A549 (cell line): ENCODE data around the gene KEL. TPM values are rescaled to one million over a fixed set of nuclear protein-coding genes. Genes with fewer than 3 reads are reported as not detected.

Experiments used
- ATAC-seq, 2 experiments: fragments of 200-7000 bp in 1 of 2; fragments of >200 bp in 1 of 2; cut with Nextera tagmentation in 1 of 2; cut with Tn5 transposase in 1 of 2; 3 replicates each; pipeline versions ENCODE4 v1.8.0 to v1.9.1; 2018 to 2020; ENCODE audit warnings: mild to moderate bottlenecking in 1 of 2, moderate library complexity in 1 of 2
- CTCF ChIA-PET: fragments of 300-600 bp; sonication (Branson Sonifier 250); formaldehyde crosslinking; extraction: SDS; loops from one replicate; lab custom pipeline; 2021; ENCODE audit warnings: antibody characterized with exemption, inconsistent platforms; lab: Yijun Ruan, JAX
- POLR2A ChIA-PET: fragments of 350-600 bp; formaldehyde crosslinking; extraction: SDS; loops from one replicate; lab custom pipeline; 2021; ENCODE audit warnings: antibody characterized with exemption, inconsistent platforms; lab: Yijun Ruan, JAX
- DNase-seq, 2 experiments: peaks; one replicate each; pipeline versions ENCODE4 v3.0.0 to v3.0.0-alpha.2; 2011 to 2016; ENCODE audit warnings: low read depth in 1 of 2, low spot score in 1 of 2
- FAIRE-seq: peaks from 2 replicates; lab custom pipeline; 2011; peaks lifted over from hg19 to GRCh38; lab: Jason Lieb, UNC
- H3K27ac ChIP-seq, 2 experiments: fragments of >200 bp; sonication (Bioruptor Twin); formaldehyde crosslinking; 3 replicates each; pipeline ENCODE4 v1.5.1; 2016 to 2017
- H3K4me1 ChIP-seq: fragments of >200 bp; sonication (Bioruptor Twin); formaldehyde crosslinking; 3 replicates; pipeline ENCODE4 v1.6.1; 2016
- H3K4me2 ChIP-seq: fragments of >200 bp; sonication (Bioruptor Twin); formaldehyde crosslinking; 3 replicates; pipeline ENCODE4 v1.6.1; 2016
- H3K4me3 ChIP-seq: fragments of >200 bp; sonication (Bioruptor Twin); formaldehyde crosslinking; 3 replicates; pipeline ENCODE4 v1.5.1; 2016
- H3K9me3 ChIP-seq: fragments of >200 bp; sonication (Bioruptor Twin); formaldehyde crosslinking; 3 replicates; pipeline ENCODE4 v1.6.1; 2016
- CBX8 ChIP-seq: fragments of 200-600 bp; sonication (generic); IDR thresholded peaks from 2 replicates; pipeline ENCODE4 v1.6.1; 2016
- EHMT2 ChIP-seq: fragments of 200-600 bp; sonication (generic); IDR thresholded peaks from 2 replicates; pipeline ENCODE4 v1.6.1; 2016; ENCODE audit warnings: antibody characterized with exemption, low read depth, mild to moderate bottlenecking, moderate library complexity
- EP300 ChIP-seq, 2 experiments: fragments of >200 bp; sonication (Bioruptor Twin); formaldehyde crosslinking; IDR thresholded peaks; 2 replicates in 1 of 2; 3 replicates in 1 of 2; pipeline ENCODE4 v1.6.1; 2016 to 2017
- ESRRA ChIP-seq: fragments of 150-350 bp; IDR thresholded peaks from 2 replicates; pipeline ENCODE4 v1.6.1; 2014; ENCODE audit warnings: mild to moderate bottlenecking, low read length, borderline replicate concordance
- HDAC2 ChIP-seq: fragments of 200-600 bp; sonication (generic); IDR thresholded peaks from 2 replicates; pipeline ENCODE4 v1.6.1; 2016
- HEYL ChIP-seq: fragments of 250-450 bp; sonication (Bioruptor Pico); IDR thresholded peaks from 2 replicates; pipeline ENCODE4 v1.8.0; 2021; ENCODE audit warnings: mild to moderate bottlenecking, moderate library complexity
- HOXB13 ChIP-seq: fragments of 250-450 bp; sonication (Bioruptor Pico); IDR thresholded peaks from 2 replicates; pipeline ENCODE4 v1.5.0; 2020; ENCODE audit warnings: low read depth, mild to moderate bottlenecking, moderate library complexity
- HOXB5 ChIP-seq: fragments of 250-450 bp; sonication (Bioruptor Pico); IDR thresholded peaks from 2 replicates; pipeline ENCODE4 v1.5.0; 2020; ENCODE audit warnings: mild to moderate bottlenecking, moderate library complexity
- JUNB ChIP-seq: fragments of >200 bp; sonication (Bioruptor Twin); formaldehyde crosslinking; IDR thresholded peaks from 2 replicates; pipeline ENCODE4 v1.6.1; 2016
- KDM5A ChIP-seq: fragments of 200-600 bp; sonication (generic); IDR thresholded peaks from 2 replicates; pipeline ENCODE4 v1.6.1; 2016; ENCODE audit warnings: antibody characterized with exemption, mild to moderate bottlenecking
- MAFK ChIP-seq: fragments of 450-650 bp; IDR thresholded peaks from 2 replicates; pipeline ENCODE4 v1.6.1; 2014; ENCODE audit not compliant: partially characterized antibody
- MAX ChIP-seq: IDR thresholded peaks from 2 replicates; pipeline ENCODE4 v1.6.1; 2012
- MAZ ChIP-seq: fragments of 150-350 bp; IDR thresholded peaks from 2 replicates; pipeline ENCODE4 v1.6.1; 2014; ENCODE audit warnings: antibody characterized with exemption, low read depth, low read length, borderline replicate concordance
- MYC ChIP-seq: IDR thresholded peaks from 2 replicates; pipeline ENCODE4 v1.6.1; 2012; ENCODE audit warnings: mild to moderate bottlenecking, inconsistent platforms, low read length, improper control_type of control experiment, borderline replicate concordance
- NFE2L2 ChIP-seq: fragments of 150-350 bp; conservative IDR thresholded peaks from 2 replicates; pipeline ENCODE4 v1.6.1; 2014; ENCODE audit warnings: low read length
- NR3C1 ChIP-seq: fragments of >200 bp; sonication (Bioruptor Twin); formaldehyde crosslinking; IDR thresholded peaks from 3 replicates; pipeline ENCODE4 v1.6.1; 2017
- PHF8 ChIP-seq: fragments of 200-600 bp; sonication (generic); IDR thresholded peaks from 2 replicates; pipeline ENCODE4 v1.6.1; 2016; ENCODE audit warnings: low read depth, mild to moderate bottlenecking, antibody characterized with exemption, moderate library complexity, borderline replicate concordance
- POLR2A ChIP-seq: IDR thresholded peaks from 2 replicates; pipeline ENCODE4 v1.6.1; 2012; ENCODE audit warnings: mild to moderate bottlenecking, low read length
- RAD21 ChIP-seq, 2 experiments: fragments of >200 bp in 1 of 2; sonication (Bioruptor Twin) in 1 of 2; formaldehyde crosslinking in 1 of 2; IDR thresholded peaks in 1 of 2; conservative IDR thresholded peaks in 1 of 2; 2 replicates in 1 of 2; 3 replicates in 1 of 2; pipeline ENCODE4 v1.6.1; 2012 to 2018; ENCODE audit warnings: inconsistent platforms in 1 of 2
- RARB ChIP-seq: fragments of 250-450 bp; sonication (Bioruptor Pico); IDR thresholded peaks from 2 replicates; pipeline ENCODE4 v1.8.0; 2021; ENCODE audit warnings: mild to moderate bottlenecking, moderate library complexity
- RCOR1 ChIP-seq: fragments of 150-350 bp; IDR thresholded peaks from 2 replicates; pipeline ENCODE4 v1.6.1; 2014; ENCODE audit warnings: antibody characterized with exemption, low read length, low read depth
- RNF2 ChIP-seq: fragments of 200-600 bp; sonication (generic); IDR thresholded peaks from 2 replicates; pipeline ENCODE4 v1.6.1; 2016; ENCODE audit warnings: low read depth, mild to moderate bottlenecking, antibody characterized with exemption, moderate library complexity, borderline replicate concordance
- SMC3 ChIP-seq: fragments of >200 bp; sonication (Bioruptor Twin); formaldehyde crosslinking; IDR thresholded peaks from 3 replicates; pipeline ENCODE4 v1.6.1; 2018; ENCODE audit warnings: inconsistent platforms
- SREBF2 ChIP-seq: fragments of 450-650 bp; IDR thresholded peaks from 2 replicates; pipeline ENCODE4 v1.6.1; 2014; ENCODE audit warnings: mild to moderate bottlenecking, moderate library complexity
- ZC3H11A ChIP-seq: fragments of 450-650 bp; IDR thresholded peaks from 2 replicates; pipeline ENCODE4 v1.6.1; 2014; ENCODE audit warnings: antibody characterized with exemption, mild to moderate bottlenecking
- ZFP36 ChIP-seq: fragments of 450-650 bp; IDR thresholded peaks from 2 replicates; pipeline ENCODE4 v1.6.1; 2014; ENCODE audit warnings: borderline replicate concordance; ENCODE audit not compliant: partially characterized antibody
- WGBS: methylation state at CpG from one replicate; pipeline ENCODE4 v1.1.6; 2017; ENCODE audit errors: missing lambda C conversion rate; 5-methylcytosine and 5-hydroxymethylcytosine counted together
- polyA plus RNA-seq, 4 experiments: library from polyadenylated mRNA; depleted of rRNA in 3 of 4; stranded (reverse); fragments of >200 nt; fragmentation: RNase III in 1 of 4; extraction: RNeasy Plus Mini Kit Qiagen cat#74134 plus additional on column Dnase treatment in 1 of 4; gene quantifications; 2 replicates in 3 of 4; 3 replicates in 1 of 4; pipeline ENCODE4 v1.2.3, GENCODE V29; 2011 to 2017
- TF ChIP-seq, protein P1 (sequence below): IDR thresholded peaks from 2 replicates; pipeline ENCODE4 v1.6.1; 2012; ENCODE audit warnings: low read depth, borderline replicate concordance
- TF ChIP-seq, protein P2 (sequence below): fragments of >200 bp; sonication (Bioruptor Twin); formaldehyde crosslinking; IDR thresholded peaks from 2 replicates; pipeline ENCODE4 v1.6.1; 2016
- TF ChIP-seq, protein P3 (sequence below): fragments of 450-650 bp; IDR thresholded peaks from 2 replicates; pipeline ENCODE4 v1.6.1; 2014; ENCODE audit warnings: antibody characterized with exemption
- TF ChIP-seq, protein P4 (sequence below): fragments of 150-350 bp; IDR thresholded peaks from 2 replicates; pipeline ENCODE4 v1.6.1; 2014; ENCODE audit warnings: low read depth, mild to moderate bottlenecking, low read length

The KEL gene
- polyA plus RNA-seq, 2 of the 4 experiments (the other 2 are of a cell fraction): 0.14 TPM; not detected in 1

DNA sequence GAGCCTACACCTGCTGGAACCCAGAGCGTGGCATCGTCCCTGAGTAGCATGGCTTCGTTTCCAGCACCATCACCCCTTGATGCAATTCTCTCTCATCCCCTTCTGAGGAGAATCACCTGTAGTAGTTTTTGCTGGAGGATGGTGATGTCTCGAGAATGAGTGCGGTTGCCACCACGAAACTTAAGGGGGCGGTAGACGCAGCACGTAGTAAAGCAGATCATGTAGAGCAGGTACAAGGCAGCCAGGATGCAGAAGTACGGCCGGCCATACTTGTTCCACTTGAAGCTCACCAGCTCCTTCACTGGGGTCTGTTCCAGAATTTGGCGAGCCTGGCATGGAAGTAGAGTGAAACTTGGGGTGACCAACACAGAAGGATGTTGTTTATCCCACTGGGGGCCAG lies 36.8 kb downstream of the KEL start:
- DNase-seq (no peak), FAIRE-seq (no peak), ATAC-seq (0 out of 6 replicates have a peak, but pooled peaks of 1 of the 2 experiments have one; percentile 32)
- Histone ChIP-seq H3K4me2 (no peak overlapping the region), H3K4me1 (no peaks in the 10 kb centered on the region), H3K27ac (no peak overlapping the region), H3K9me3 (no peaks in the 10 kb centered on the region), H3K4me3 (no peak overlapping the region)
- ChIA-PET POLR2A (no interaction called here), CTCF (interaction anchor here (1.2 kb wide), 1 partner anchor 290 kb away, joined by 3 read pairs; no protein-coding TSS in a partner anchor)
- TF ChIP-seq ZFP36 (no peak), KDM5A (no peak), PHF8 (no peak), HEYL (no peak), RNF2 (no peak), RARB (CRISPR knock-in tag) (no peak), RAD21 (conservative IDR thresholded peaks at IDR 0.05 in 1 of 2, IDR thresholded peaks at IDR 0.05 in 1 of 2) (no peak), POLR2A (no peak), MAFK (no peak), NR3C1 (no peak), NFE2L2 (no peak), ZC3H11A (no peak), SMC3 (no peak)
- TF ChIP-seq, protein P1, sequence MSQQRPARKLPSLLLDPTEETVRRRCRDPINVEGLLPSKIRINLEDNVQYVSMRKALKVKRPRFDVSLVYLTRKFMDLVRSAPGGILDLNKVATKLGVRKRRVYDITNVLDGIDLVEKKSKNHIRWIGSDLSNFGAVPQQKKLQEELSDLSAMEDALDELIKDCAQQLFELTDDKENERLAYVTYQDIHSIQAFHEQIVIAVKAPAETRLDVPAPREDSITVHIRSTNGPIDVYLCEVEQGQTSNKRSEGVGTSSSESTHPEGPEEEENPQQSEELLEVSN: no peak
- TF ChIP-seq, protein P2, sequence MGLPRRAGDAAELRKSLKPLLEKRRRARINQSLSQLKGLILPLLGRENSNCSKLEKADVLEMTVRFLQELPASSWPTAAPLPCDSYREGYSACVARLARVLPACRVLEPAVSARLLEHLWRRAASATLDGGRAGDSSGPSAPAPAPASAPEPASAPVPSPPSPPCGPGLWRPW: no peak
- WGBS: 23% methylated on average over 12 of the region's 12 CpGs

DNA sequence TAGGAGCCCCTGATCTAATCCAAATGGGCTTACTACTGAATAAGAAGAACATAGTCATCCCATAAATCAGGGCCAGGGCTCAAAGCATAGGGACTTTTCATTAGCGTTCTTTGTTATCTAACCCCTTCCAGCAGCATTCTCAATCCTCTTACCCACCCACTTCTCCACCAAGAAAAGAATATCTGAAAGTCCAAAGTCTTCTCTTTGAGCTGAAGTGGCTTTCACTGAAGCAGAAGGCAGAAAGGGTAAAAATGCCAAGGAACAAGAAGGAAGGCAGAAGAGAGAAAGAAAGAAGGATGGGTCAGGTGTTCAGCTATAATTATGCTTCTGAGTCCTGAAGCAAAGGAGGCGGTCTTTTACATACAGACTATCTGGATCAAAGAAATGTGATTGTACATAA lies 38.8 kb downstream of the KEL start:
- Histone ChIP-seq H3K4me1 (no peaks in the 10 kb centered on the region), H3K9me3 (no peaks in the 10 kb centered on the region), H3K4me3 (no peak overlapping the region), H3K4me2 (no peak overlapping the region), H3K27ac (no peak overlapping the region)
- FAIRE-seq (no peak), DNase-seq (no peak), ATAC-seq (no peak)
- POLR2A ChIA-PET: no interaction called here
- TF ChIP-seq MAX (no peak), ZFP36 (no peak), EP300 (IDR thresholded peaks at IDR 0.05) (no peak), ESRRA (no peak), EHMT2 (no peak), NR3C1 (no peak), MYC (no peak)
- TF ChIP-seq, protein P3, sequence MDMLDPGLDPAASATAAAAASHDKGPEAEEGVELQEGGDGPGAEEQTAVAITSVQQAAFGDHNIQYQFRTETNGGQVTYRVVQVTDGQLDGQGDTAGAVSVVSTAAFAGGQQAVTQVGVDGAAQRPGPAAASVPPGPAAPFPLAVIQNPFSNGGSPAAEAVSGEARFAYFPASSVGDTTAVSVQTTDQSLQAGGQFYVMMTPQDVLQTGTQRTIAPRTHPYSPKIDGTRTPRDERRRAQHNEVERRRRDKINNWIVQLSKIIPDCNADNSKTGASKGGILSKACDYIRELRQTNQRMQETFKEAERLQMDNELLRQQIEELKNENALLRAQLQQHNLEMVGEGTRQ: no peak
- CTCF ChIA-PET: interaction anchor here (0.6 to 0.7 kb wide), 2 partner anchors 14 to 70 kb away, joined by 3 read pairs; no protein-coding TSS in a partner anchor
- WGBS: 48% methylated on average over 2 of the region's 2 CpGs

DNA sequence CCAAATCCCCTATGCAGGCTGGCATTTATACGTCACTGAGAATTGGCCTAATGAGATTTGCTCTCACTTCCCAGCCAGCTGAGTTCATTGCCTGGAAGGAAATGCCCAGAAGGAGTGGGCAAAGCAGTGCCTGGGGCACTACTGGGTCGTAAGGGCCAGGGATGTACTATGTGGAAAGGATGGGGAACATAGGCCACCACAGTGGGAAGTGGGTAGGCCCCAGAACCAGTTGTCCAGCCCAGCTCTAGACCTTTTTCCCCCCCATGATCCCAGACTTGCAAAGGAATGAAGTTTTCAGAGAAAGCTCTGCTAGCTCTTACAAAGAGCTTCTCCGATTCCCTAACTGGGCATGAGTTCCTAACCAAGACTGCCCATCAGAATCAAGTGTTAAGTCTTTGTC lies 42.5 kb downstream of the KEL start:
- no peak for ATAC-seq
- H3K4me2 ChIP-seq: no peak overlapping the region
- POLR2A ChIA-PET: no interaction called here

More for the DNA sequence above, 42.5 kb downstream of the KEL start:
- Histone ChIP-seq H3K4me3 (no peak overlapping the region), H3K27ac (no peak overlapping the region)
- no peak for TF ChIP-seq SMC3
- TF ChIP-seq RAD21 (conservative IDR thresholded peaks at IDR 0.05 in 1 of 2, IDR thresholded peaks at IDR 0.05 in 1 of 2): no peak
- no peak for TF ChIP-seq HOXB5 (CRISPR knock-in tag)
- TF ChIP-seq, protein P4, sequence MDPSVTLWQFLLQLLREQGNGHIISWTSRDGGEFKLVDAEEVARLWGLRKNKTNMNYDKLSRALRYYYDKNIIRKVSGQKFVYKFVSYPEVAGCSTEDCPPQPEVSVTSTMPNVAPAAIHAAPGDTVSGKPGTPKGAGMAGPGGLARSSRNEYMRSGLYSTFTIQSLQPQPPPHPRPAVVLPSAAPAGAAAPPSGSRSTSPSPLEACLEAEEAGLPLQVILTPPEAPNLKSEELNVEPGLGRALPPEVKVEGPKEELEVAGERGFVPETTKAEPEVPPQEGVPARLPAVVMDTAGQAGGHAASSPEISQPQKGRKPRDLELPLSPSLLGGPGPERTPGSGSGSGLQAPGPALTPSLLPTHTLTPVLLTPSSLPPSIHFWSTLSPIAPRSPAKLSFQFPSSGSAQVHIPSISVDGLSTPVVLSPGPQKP: no peak
- TF ChIP-seq CBX8: no peak
- TF ChIP-seq SREBF2: no peak
- TF ChIP-seq HOXB13 (CRISPR knock-in tag): no peak
- TF ChIP-seq JUNB: no peak
- no peak for TF ChIP-seq HDAC2
- no peak for TF ChIP-seq MAZ
- TF ChIP-seq HEYL: no peak
- no peak for TF ChIP-seq RCOR1
- TF ChIP-seq, all 56 proteins: peak for 0
- DNase-seq (no peak), FAIRE-seq (no peak)
- Histone ChIP-seq H3K4me1 (no peaks in the 10 kb centered on the region), H3K9me3 (no peaks in the 10 kb centered on the region)
- CTCF ChIA-PET: interaction anchor here (0.8 to 1.1 kb wide), 3 partner anchors 21 to 41 kb away, joined by 3 read pairs; no protein-coding TSS in a partner anchor
- WGBS: 41% methylated on average over 3 of the region's 3 CpGs
